DND-41 (cell line): ENCODE data around the gene ALG8.

Experiments
- CTCF ChIP-seq: IDR thresholded peaks from 2 replicates; pipeline ENCODE4 v1.5.1; 2012; ENCODE audit warnings: borderline replicate concordance, low read length, moderate library complexity, mild to moderate bottlenecking; ENCODE audit not compliant: poor library complexity, severe bottlenecking; ENCODE audit errors: extremely low read depth
- EZH2 ChIP-seq: IDR thresholded peaks from 3 replicates; pipeline ENCODE4 v1.6.1; 2012; ENCODE audit warnings: borderline replicate concordance, low read depth, mild to moderate bottlenecking, moderate library complexity, low read length, inconsistent platforms; ENCODE audit not compliant: severe bottlenecking

DNA sequence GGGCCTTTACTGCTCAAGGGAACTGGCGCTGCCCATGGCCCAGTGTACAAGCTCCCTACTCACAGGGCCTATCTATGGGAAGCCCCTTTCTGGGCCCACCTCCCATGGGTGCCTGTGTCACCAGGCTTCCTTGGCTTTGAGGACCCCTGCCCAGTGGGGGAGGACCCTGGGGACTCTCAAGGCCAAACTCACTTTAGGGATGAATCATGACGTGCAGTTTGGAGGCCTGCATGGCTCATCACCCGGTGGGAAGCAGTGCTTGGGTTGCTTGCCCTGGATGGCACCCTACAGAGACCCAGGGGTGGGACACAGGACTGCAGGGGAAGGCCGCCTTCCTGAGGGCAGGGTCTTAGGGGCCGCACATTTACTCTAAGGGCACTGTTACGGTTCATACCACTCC, 32.5 kb upstream of the ALG8 start:
- TF ChIP-seq CTCF (no peak), EZH2 (no peak)
